GM12878 (cell line): ENCODE data around the gene TNNT1. TPM values are rescaled to one million over a fixed set of nuclear protein-coding genes. Genes with fewer than 3 reads are reported as not detected.

ENCODE experiments used
- BHLHE40 ChIP-seq, 2 experiments: fragments of 450-650 bp in 1 of 2; IDR thresholded peaks; 2 replicates each; pipeline ENCODE4 v1.6.1; 2011 to 2017; ENCODE audit warnings: low read depth in 2 of 2, borderline replicate concordance in 1 of 2, improper control_type of control experiment in 1 of 2, low read length in 1 of 2, mild to moderate bottlenecking in 1 of 2
- BMI1 ChIP-seq: fragments of 450-650 bp; IDR thresholded peaks from 2 replicates; pipeline ENCODE4 v1.6.1; 2016; ENCODE audit warnings: mild to moderate bottlenecking, moderate library complexity, borderline replicate concordance
- CBX5 ChIP-seq: sonication (generic); IDR thresholded peaks from 2 replicates; pipeline ENCODE4 v1.6.1; 2016; ENCODE audit warnings: low read depth, moderate library complexity, mild to moderate bottlenecking, inconsistent platforms
- CHD2 ChIP-seq: IDR thresholded peaks from 2 replicates; pipeline ENCODE4 v1.6.1; 2011; ENCODE audit warnings: low read depth, low read length, improper control_type of control experiment, borderline replicate concordance
- CREB1 ChIP-seq: IDR thresholded peaks from 2 replicates; pipeline ENCODE4 v1.6.1; 2012; ENCODE audit warnings: low read depth, mild to moderate bottlenecking, inconsistent platforms
- CUX1 ChIP-seq: IDR thresholded peaks from 2 replicates; pipeline ENCODE4 v1.6.1; 2012; ENCODE audit warnings: improper control_type of control experiment, low read depth, low read length; ENCODE audit not compliant: insufficient replicate concordance
- DPF2 ChIP-seq: fragments of 450-650 bp; IDR thresholded peaks from 2 replicates; pipeline ENCODE4 v1.6.1; 2017; ENCODE audit warnings: mild to moderate bottlenecking
- ESRRA ChIP-seq: IDR thresholded peaks from 2 replicates; pipeline ENCODE4 v1.6.1; 2012; ENCODE audit warnings: mild to moderate bottlenecking, low read length, improper control_type of control experiment
- GATAD2B ChIP-seq: fragments of 450-650 bp; conservative IDR thresholded peaks from 2 replicates; pipeline ENCODE4 v1.6.1; 2017; ENCODE audit warnings: low read depth, mild to moderate bottlenecking, moderate library complexity
- NFIC ChIP-seq: IDR thresholded peaks from 2 replicates; pipeline ENCODE4 v1.6.1; 2012; ENCODE audit warnings: low read depth, mild to moderate bottlenecking, inconsistent platforms, low read length, moderate library complexity
- NR2C2 ChIP-seq: IDR thresholded peaks from 2 replicates; pipeline ENCODE4 v1.6.1; 2011; ENCODE audit warnings: borderline replicate concordance, low read depth; ENCODE audit not compliant: control insufficient read depth, insufficient read length
- POLR2AphosphoS2 ChIP-seq: IDR thresholded peaks from 2 replicates; pipeline ENCODE4 v1.6.1; 2011; ENCODE audit warnings: low read depth, mild to moderate bottlenecking, low read length, improper control_type of control experiment, moderate library complexity
- POLR2AphosphoS5 ChIP-seq: IDR thresholded peaks from 2 replicates; pipeline ENCODE4 v1.6.1; 2011; ENCODE audit warnings: mild to moderate bottlenecking, low read length, inconsistent platforms
- POU2F2 ChIP-seq: IDR thresholded peaks from 3 replicates; pipeline ENCODE4 v1.6.1; 2011; ENCODE audit warnings: low read depth, mild to moderate bottlenecking, low read length, borderline replicate concordance
- RB1 ChIP-seq: fragments of 450-650 bp; formaldehyde crosslinking; IDR thresholded peaks from 2 replicates; pipeline ENCODE4 v1.6.1; 2017; ENCODE audit warnings: mild to moderate bottlenecking, borderline replicate concordance
- RELB ChIP-seq: fragments of 450-650 bp; IDR thresholded peaks from 2 replicates; pipeline ENCODE4 v1.6.1; 2017; ENCODE audit warnings: low read depth, mild to moderate bottlenecking, moderate library complexity
- RUNX3 ChIP-seq: IDR thresholded peaks from 2 replicates; pipeline ENCODE4 v1.6.1; 2012; ENCODE audit warnings: low read length, inconsistent platforms
- TBL1XR1 ChIP-seq: IDR thresholded peaks from 2 replicates; pipeline ENCODE4 v1.6.1; 2012; ENCODE audit warnings: low read depth, low read length, improper control_type of control experiment
- ZBED1 ChIP-seq: IDR thresholded peaks from 2 replicates; pipeline ENCODE4 v1.6.1; 2016; ENCODE audit warnings: borderline replicate concordance
- ZBTB11 ChIP-seq: fragments of 450-650 bp; formaldehyde crosslinking; IDR thresholded peaks from 2 replicates; pipeline ENCODE4 v1.5.0; 2022; ENCODE audit warnings: mild to moderate bottlenecking, missing genetic modification characterization
- ZSCAN29 ChIP-seq: fragments of 450-650 bp; IDR thresholded peaks from 2 replicates; pipeline ENCODE4 v1.6.1; 2017; ENCODE audit warnings: mild to moderate bottlenecking, moderate library complexity
- polyA plus RNA-seq, 11 experiments: library from polyadenylated mRNA; depleted of rRNA in 4 of 11; unstranded in 6 of 11; stranded (reverse) in 5 of 11; fragments of >200 nt; fragmentation: Nextera tagmentation in 4 of 11; fragmentation: Illumina TruSeq in 1 of 11; extraction: Ambion mirVana in 4 of 11; extraction: Trizol in 1 of 11; gene quantifications; 1 replicate in 1 of 11; 2 replicates in 10 of 11; pipeline versions ENCODE4 v1.2.1 to v1.2.3, GENCODE V29; 2011 to 2016; ENCODE audit warnings: inconsistent platforms in 2 of 11, missing spikeins in 2 of 11, low read depth in 1 of 11
- total RNA-seq, 4 experiments: library from RNA; depleted of rRNA in 3 of 4; stranded (reverse); fragments of >200 nt in 3 of 4; fragmentation: Illumina TruSeq in 1 of 4; extraction: Trizol in 1 of 4; gene quantifications; 2 replicates each; pipeline versions ENCODE4 v1.2.1 to v1.2.3, GENCODE V29; 2013 to 2021

TNNT1 gene
- total and polyA plus RNA-seq, 10 of the 15 experiments (the other 5 are each of a cell fraction or from before 2014, with no cell fraction given): 0.26 to 0.62 (median 0.37) TPM; not detected in 7

- TF ChIP-seq CUX1: no peak
- TF ChIP-seq BHLHE40 (IDR thresholded peaks at IDR 0.05; ENCODE audit: borderline replicate concordance in 1 of 2, low read depth in 2 of 2, low read length in 1 of 2): peak in 1 of 2 experiments; percentile 29; a peak in 1 of 4 replicates
- peak; percentile 73 for TF ChIP-seq TBL1XR1
- no peak for TF ChIP-seq CBX5
- TF ChIP-seq CREB1: peak; percentile 95
- no peak for TF ChIP-seq BMI1
- no peak for TF ChIP-seq RB1
- TF ChIP-seq DPF2: no peak
- TF ChIP-seq ZBED1: no peak
- 0 out of 2 replicates have a peak, but pooled peaks have one; percentile 16 for TF ChIP-seq GATAD2B
- TF ChIP-seq CHD2: peak; percentile 85
- no peak for TF ChIP-seq NR2C2
- no peak for TF ChIP-seq ZSCAN29
- no peak for TF ChIP-seq ESRRA
- no peak for TF ChIP-seq ZBTB11 (CRISPR knock-in tag)
- TF ChIP-seq POLR2AphosphoS2: no peak
- no peak; the same call in 1 of the 2 replicates for TF ChIP-seq POLR2AphosphoS5
- TF ChIP-seq NFIC: no peak
- TF ChIP-seq RELB: peak; percentile 53; the same call in 1 of the 2 replicates
- no peak for TF ChIP-seq POU2F2
- TF ChIP-seq RUNX3: no peak
These were observed 31.2 kb downstream of the TNNT1 start (continued) for GRCh38 chr19:55117663-55118391.
